Tibial nerve (tissue), 4 donors: ENCODE measurements around the gene AP1G1. TPM values are rescaled to one million over a fixed set of nuclear protein-coding genes. Genes with fewer than 3 reads are reported as not detected.
"Not testable (repeated sequence)": the region's sequence is repeated elsewhere in the genome, so short reads cannot be mapped to it uniquely, and the experiment has no call there.

Source experiments
- DNase-seq, 2 donors: peaks; one replicate each; pipeline ENCODE4 v3.0.0-alpha.2; 2019; ENCODE audit warnings: low spot score in 2 of 2
- H3K27ac ChIP-seq, 4 donors: fragments of 200-600 bp; sonication (generic) in 3 of 4; one replicate each; pipeline ENCODE4 v1.5.1; 2017 to 2019; ENCODE audit warnings: mild to moderate bottlenecking in 1 of 4
- H3K27me3 ChIP-seq, 2 donors: fragments of 200-600 bp; sonication (generic) in 1 of 2; one replicate each; pipeline versions ENCODE4 v1.5.1 to v1.6.0; 2017 to 2019
- H3K36me3 ChIP-seq, 3 donors: fragments of 200-600 bp; sonication (generic); one replicate each; pipeline ENCODE4 v1.5.1; 2018 to 2019
- H3K4me1 ChIP-seq, 4 donors: fragments of 200-600 bp; sonication (generic) in 3 of 4; one replicate each; pipeline ENCODE4 v1.5.1; 2017 to 2019
- H3K4me3 ChIP-seq, 4 donors: fragments of 200-600 bp; sonication (generic) in 3 of 4; one replicate each; pipeline ENCODE4 v1.5.1; 2017 to 2019; ENCODE audit warnings: mild to moderate bottlenecking in 1 of 4, moderate library complexity in 1 of 4
- H3K9me3 ChIP-seq, 4 donors: fragments of 200-600 bp; sonication (generic) in 3 of 4; one replicate each; pipeline ENCODE4 v1.5.1; 2017 to 2019
- EP300 ChIP-seq, 2 donors: sonication (generic); formaldehyde crosslinking; IDR thresholded peaks; one replicate each; pipeline ENCODE4 v1.6.1; 2017; ENCODE audit warnings: antibody characterized with exemption in 2 of 2, mild to moderate bottlenecking in 1 of 2
- POLR2A ChIP-seq, 2 donors: fragments of 450-650 bp; IDR thresholded peaks; one replicate each; pipeline ENCODE4 v1.6.1; 2017; ENCODE audit warnings: antibody characterized with exemption in 2 of 2, mild to moderate bottlenecking in 2 of 2, moderate library complexity in 2 of 2
- WGBS, 2 donors: methylation state at CpG; one replicate each; pipeline ENCODE4 v1.1.5; 2018; 5-methylcytosine and 5-hydroxymethylcytosine counted together
- total RNA-seq, 4 donors: library from RNA; depleted of rRNA; stranded (reverse); fragments of >200 nt; gene quantifications; one replicate each; pipeline ENCODE4 v1.1.0, GENCODE V29; 2016
- TF ChIP-seq, protein P1 (sequence below), 5 experiments: fragments of 200-600 bp in 3 of 5; fragments of 450-650 bp in 2 of 5; sonication (generic) in 3 of 5; IDR thresholded peaks; one replicate each; pipeline ENCODE4 v1.5.1; 2016 to 2019; ENCODE audit warnings: antibody characterized with exemption in 5 of 5, mild to moderate bottlenecking in 3 of 5, moderate library complexity in 2 of 5

AP1G1 gene
- total RNA-seq, 4 donors from 2014 or later = 68.4 to 100 (median 95.6) TPM

DNA sequence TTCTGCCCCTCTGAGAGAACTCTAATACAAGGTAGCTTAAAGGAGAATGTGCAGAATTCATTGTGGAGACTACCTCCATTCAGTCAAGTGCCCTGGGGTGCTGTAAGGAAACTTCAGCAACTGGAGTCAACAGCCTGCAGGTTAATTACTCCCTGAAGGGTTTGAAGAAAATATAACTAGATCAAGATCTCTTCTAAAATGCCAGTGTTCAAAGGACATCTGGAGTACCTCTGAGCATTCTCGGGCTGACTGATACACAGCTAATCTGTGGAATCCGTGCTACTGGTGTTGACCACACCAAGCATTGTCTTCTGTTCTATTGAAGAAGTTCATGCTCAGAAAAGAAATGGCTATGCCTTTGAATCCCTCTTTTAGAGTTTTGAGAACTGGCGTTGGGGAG, 25.7 kb upstream of the AP1G1 start:
- Histone ChIP-seq H3K9me3 (no peaks in the 10 kb centered on the region), H3K4me1 (no peaks in the 10 kb centered on the region), H3K27me3 (no peaks in the 10 kb centered on the region), H3K27ac (no peak overlapping the region), H3K4me3 (no peak overlapping the region), H3K36me3 (no peaks in the 10 kb centered on the region)
- TF ChIP-seq POLR2A (IDR thresholded peaks at IDR 0.05) = no peak
- TF ChIP-seq, protein P1, sequence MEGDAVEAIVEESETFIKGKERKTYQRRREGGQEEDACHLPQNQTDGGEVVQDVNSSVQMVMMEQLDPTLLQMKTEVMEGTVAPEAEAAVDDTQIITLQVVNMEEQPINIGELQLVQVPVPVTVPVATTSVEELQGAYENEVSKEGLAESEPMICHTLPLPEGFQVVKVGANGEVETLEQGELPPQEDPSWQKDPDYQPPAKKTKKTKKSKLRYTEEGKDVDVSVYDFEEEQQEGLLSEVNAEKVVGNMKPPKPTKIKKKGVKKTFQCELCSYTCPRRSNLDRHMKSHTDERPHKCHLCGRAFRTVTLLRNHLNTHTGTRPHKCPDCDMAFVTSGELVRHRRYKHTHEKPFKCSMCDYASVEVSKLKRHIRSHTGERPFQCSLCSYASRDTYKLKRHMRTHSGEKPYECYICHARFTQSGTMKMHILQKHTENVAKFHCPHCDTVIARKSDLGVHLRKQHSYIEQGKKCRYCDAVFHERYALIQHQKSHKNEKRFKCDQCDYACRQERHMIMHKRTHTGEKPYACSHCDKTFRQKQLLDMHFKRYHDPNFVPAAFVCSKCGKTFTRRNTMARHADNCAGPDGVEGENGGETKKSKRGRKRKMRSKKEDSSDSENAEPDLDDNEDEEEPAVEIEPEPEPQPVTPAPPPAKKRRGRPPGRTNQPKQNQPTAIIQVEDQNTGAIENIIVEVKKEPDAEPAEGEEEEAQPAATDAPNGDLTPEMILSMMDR (IDR thresholded peaks at IDR 0.05) = no peak
- TF ChIP-seq EP300 (IDR thresholded peaks at IDR 0.05) = no peak
- 84 to 91% methylated on average over 3 of the region's 3 CpGs for WGBS, 2 donors
- DNase-seq = no peak

DNA sequence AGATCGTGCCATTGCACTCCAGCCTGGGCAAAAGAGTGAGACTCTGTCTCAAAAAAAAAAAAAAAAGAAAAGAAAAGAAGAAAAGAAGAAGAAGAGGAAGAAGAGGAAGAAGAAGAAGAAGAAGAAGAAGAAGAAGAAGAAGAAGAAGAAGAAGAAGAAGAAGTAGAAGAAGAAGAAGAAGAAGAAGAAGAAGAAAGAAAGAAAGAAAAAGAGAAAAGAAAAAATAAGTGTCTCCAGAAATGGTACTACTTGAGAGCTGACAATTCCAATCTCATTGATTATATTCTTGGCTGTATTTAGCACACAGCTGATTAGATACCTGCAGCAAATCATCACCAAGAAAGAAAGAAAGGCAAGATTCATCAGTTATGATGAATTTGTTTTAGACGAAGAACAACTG, 23.5 kb upstream of the AP1G1 start:
- H3K9me3 ChIP-seq, H3K36me3 ChIP-seq, H3K4me1 ChIP-seq, H3K4me3 ChIP-seq, H3K27ac ChIP-seq, DNase-seq, H3K27me3 ChIP-seq: not testable (repeated sequence)
- 85 to 89% methylated on average over 2 of the region's 2 CpGs for WGBS, 2 donors

DNA sequence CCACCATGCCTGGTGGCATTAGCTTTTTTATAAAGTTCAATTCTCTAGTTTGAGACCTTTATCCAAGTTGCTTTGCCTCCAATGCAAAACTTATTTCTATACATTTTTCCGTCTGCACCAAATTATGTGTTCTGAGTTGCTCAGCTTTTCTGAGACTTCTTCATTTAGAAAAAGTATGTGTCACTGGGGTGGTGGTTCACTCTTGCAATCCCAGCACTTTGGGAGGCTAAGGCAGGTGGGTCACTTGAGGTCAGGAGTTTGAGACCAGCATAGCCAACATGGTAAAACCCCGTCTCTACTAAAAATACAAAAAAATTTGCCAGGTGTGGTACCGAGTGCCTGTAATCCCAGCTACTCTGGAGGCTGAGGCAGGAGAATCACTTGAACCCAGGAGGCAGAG, 23.1 kb upstream of the AP1G1 start:
- WGBS, 2 donors = 80 to 85% methylated on average over 3 of the region's 3 CpGs

DNA sequence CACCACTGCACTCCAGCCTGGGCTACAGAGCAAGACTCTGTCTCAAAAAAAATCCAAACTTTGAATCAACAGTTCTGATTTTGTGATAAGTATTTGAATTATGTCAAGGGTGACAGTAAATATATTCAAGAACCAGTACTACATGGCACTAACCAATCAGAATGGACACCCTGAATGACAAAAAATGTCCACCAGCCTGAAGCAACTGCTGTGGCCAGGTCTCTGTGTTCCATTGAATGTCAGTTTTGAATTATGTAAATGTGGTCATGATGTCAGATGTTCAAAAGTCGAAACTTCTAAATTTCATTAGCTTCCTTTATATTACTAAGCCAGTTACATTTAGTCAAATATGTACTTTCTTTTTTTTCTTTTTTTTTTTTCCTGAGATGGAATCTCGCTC, 21.7 kb upstream of the AP1G1 start:
- TF ChIP-seq POLR2A (IDR thresholded peaks at IDR 0.05) (no peak), EP300 (IDR thresholded peaks at IDR 0.05) (no peak)
- Histone ChIP-seq H3K9me3 (no peaks in the 10 kb centered on the region), H3K4me3 (no peak overlapping the region), H3K36me3 (peaks cover 0 to 10% (median 0%) of the 10 kb centered on the region in 3 donors), H3K4me1 (no peaks in the 10 kb centered on the region), H3K27me3 (no peaks in the 10 kb centered on the region), H3K27ac (no peak overlapping the region)
- DNase-seq = no peak
- WGBS, 2 donors = 84 to 87% methylated on average over 2 of the region's 2 CpGs

More for the DNA sequence above, 23.1 kb upstream of the AP1G1 start:
- H3K27me3 ChIP-seq, H3K27ac ChIP-seq, H3K4me1 ChIP-seq, H3K9me3 ChIP-seq, H3K4me3 ChIP-seq, DNase-seq, H3K36me3 ChIP-seq: not testable (repeated sequence)

DNA sequence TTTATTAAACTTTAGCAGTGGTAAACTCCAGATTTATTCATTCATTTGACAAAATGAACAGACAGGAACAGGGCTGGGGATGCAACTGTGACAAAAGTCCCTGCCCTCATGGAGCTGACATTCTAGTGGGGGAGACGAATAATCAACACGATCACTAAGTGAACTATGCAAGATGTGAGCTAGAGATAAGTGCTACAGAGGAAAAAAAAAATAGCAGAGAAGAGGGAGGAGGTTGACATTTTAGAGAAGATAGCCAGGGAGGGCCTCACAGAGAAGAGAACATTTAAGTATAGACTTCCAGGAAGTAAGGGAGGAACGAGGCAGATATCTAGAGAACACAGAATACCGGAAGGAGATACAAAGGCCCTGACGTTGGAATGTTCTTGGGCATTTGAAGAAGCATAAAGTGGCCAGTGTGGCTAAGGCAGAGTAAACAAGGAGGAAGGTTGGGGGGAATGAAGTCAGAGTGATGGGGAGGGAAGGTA, 17.9 kb upstream of the AP1G1 start:
- no peak overlapping the region for H3K27ac ChIP-seq
- TF ChIP-seq, protein P1 (IDR thresholded peaks at IDR 0.05) = no peak
- no peak for TF ChIP-seq EP300 (IDR thresholded peaks at IDR 0.05)
- TF ChIP-seq POLR2A (IDR thresholded peaks at IDR 0.05) = no peak
- no peak for DNase-seq
- no peaks in the 10 kb centered on the region for H3K9me3 ChIP-seq
- peaks cover 0 to 18% (median 0%) of the 10 kb centered on the region in 3 donors for H3K36me3 ChIP-seq
- H3K27me3 ChIP-seq = no peaks in the 10 kb centered on the region
- 84 to 86% methylated on average over 5 of the region's 5 CpGs for WGBS, 2 donors
- no peak overlapping the region for H3K4me3 ChIP-seq
- H3K4me1 ChIP-seq = no peaks in the 10 kb centered on the region

DNA sequence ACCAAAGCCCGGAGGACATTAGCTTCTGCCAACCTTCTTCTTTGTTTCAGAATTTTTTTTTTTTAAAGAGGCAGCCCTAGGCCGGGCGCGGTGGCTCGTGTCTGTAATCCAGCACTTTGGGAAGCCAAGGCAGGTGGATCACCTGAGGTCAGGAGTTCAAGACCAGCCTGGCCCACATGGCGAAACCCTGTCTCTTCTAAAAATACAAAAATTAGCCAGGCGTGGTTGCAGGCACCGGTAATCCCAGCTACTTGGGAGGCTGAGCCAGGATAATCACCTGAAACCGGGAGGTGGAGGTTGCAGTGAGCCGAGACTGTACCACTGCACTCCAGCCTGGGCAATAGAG, 8.5 kb upstream of the AP1G1 start:
- not testable (repeated sequence) for H3K4me1 ChIP-seq, H3K9me3 ChIP-seq, DNase-seq, H3K4me3 ChIP-seq, H3K27me3 ChIP-seq, H3K36me3 ChIP-seq
- 70 to 74% methylated on average over 10 of the region's 10 CpGs for WGBS, 2 donors
- peak overlapping the region in 3 of 4 donors; percentile 13 to 84 (median 69) for H3K27ac ChIP-seq

DNA sequence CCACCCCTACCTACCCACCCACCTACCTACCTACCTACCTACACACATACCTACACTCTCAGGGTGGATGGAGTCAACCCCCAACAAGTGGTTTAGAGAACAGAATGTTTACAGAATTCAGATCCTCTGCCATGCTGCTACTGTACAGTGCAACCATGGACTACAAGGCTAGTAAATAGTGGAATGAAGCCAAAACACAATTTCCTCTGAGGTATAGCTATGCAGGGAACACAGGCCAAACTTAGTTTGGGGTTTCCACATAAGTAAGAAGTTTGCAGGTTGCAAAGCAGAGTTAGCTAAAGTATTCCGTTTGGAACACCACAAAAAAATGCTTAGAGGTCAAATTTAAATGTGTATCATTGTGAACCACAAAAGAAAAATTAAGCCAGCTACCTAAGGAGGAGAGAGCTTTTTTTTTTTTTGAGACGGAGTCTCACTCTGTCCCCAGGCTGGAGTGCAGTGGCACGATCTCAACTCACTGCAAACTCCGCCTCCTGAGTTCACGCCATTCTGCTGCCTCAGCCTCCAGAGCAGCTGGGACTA, 2.7 kb upstream of the AP1G1 start:
- Histone ChIP-seq H3K4me3 (no peak overlapping the region), H3K36me3 (no peaks in the 10 kb centered on the region), H3K9me3 (no peaks in the 10 kb centered on the region), H3K27ac (no peak overlapping the region), H3K4me1 (peaks cover 0 to 18% (median 12%) of the 10 kb centered on the region in 4 donors), H3K27me3 (no peaks in the 10 kb centered on the region)
- no peak for DNase-seq
- WGBS, 2 donors = 79 to 81% methylated on average over 5 of the region's 5 CpGs
- TF ChIP-seq, protein P1 (IDR thresholded peaks at IDR 0.05) = no peak
- no peak for TF ChIP-seq POLR2A (IDR thresholded peaks at IDR 0.05)
- TF ChIP-seq EP300 (IDR thresholded peaks at IDR 0.05) = no peak

DNA sequence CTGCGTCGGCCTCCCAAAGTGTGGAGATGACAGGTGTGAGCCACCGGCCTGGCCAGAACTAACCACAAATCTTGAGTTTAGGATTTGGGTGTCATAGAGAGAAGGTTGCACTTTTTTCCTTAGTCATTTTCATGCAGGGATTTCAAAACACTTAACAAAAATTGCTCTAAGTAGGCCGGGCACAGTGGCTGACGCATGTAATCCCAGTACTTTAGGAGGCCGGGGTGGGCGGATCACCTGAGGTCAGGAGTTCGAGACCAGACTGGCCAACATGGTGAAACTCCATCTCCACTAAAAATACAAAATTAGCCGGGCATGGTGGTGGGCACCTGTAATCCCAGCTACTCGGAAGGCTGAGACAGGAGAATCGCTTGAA, 1.5 kb upstream of the AP1G1 start:
- H3K4me3 ChIP-seq, H3K9me3 ChIP-seq, H3K27me3 ChIP-seq, DNase-seq, H3K36me3 ChIP-seq: not testable (repeated sequence)
- 90 to 93% methylated on average over 11 of the region's 11 CpGs for WGBS, 2 donors
- Histone ChIP-seq H3K4me1 (peaks cover 0 to 30% (median 16%) of the 10 kb centered on the region in 4 donors), H3K27ac (peak overlapping the region in 1 of 4 donors; percentile 99)
